Panc1 (cell line): Measurements from ENCODE around the gene CTRB1. TPM values are rescaled to one million over a fixed set of nuclear protein-coding genes. Genes with fewer than 3 reads are reported as not detected.
A peak's percentile ranks its signal among the peaks of the same experiment; 100 is the strongest.
"Not testable (repeated sequence)": the region's sequence is repeated elsewhere in the genome, so short reads cannot be mapped to it uniquely, and the experiment has no call there.

ENCODE experiments used
- ATAC-seq: fragments of 200-7000 bp; cut with Tn5 transposase; 2 replicates; pipeline ENCODE4 v1.9.1; 2020; ENCODE audit warnings: mild to moderate bottlenecking, moderate library complexity
- BruUV-seq: library from RNA; stranded (reverse); fragments of 400-500 nt; replicated peaks from 2 replicates; lab custom pipeline; 2021; lab: Mats Ljungman, UMichigan
- CTCF ChIA-PET: fragments of 300-600 bp; sonication (Branson Sonifier 250); formaldehyde crosslinking; loops from one replicate; lab custom pipeline; 2022; ENCODE audit warnings: antibody characterized with exemption; lab: Charles Lee
- POLR2A ChIA-PET: fragments of 300-600 bp; sonication (Branson Sonifier 250); formaldehyde crosslinking; loops from one replicate; lab custom pipeline; 2022; ENCODE audit warnings: antibody characterized with exemption; lab: Charles Lee
- DNase-seq: peaks from one replicate; pipeline ENCODE4 v3.0.0-alpha.2; 2010; ENCODE audit warnings: low read depth, low spot score
- H3K27ac ChIP-seq: 2 replicates; pipeline ENCODE4 v1.5.1; 2011; ENCODE audit warnings: mild to moderate bottlenecking, low read length, inconsistent platforms
- H3K27me3 ChIP-seq: fragments of 200-500 bp; sonication (Bioruptor generic); 2 replicates; pipeline ENCODE4 v1.6.0; 2014; ENCODE audit warnings: low read length, inconsistent platforms; ENCODE audit not compliant: control insufficient read depth, insufficient read depth
- H3K36me3 ChIP-seq: fragments of 200-500 bp; sonication (Bioruptor generic); 2 replicates; pipeline ENCODE4 v1.5.1; 2014; ENCODE audit warnings: inconsistent platforms, mild to moderate bottlenecking, low read length, moderate library complexity; ENCODE audit not compliant: control insufficient read depth, insufficient read depth
- H3K4me1 ChIP-seq: 2 replicates; pipeline ENCODE4 v1.5.1; 2011; ENCODE audit warnings: inconsistent platforms, mild to moderate bottlenecking, low read length, moderate library complexity; ENCODE audit not compliant: control insufficient read depth, insufficient read depth
- H3K4me3 ChIP-seq, 2 experiments: 2 replicates each; pipeline ENCODE4 v1.5.1; 2011 to 2012; ENCODE audit warnings: low read depth in 2 of 2, low read length in 2 of 2, mild to moderate bottlenecking in 2 of 2, inconsistent platforms in 1 of 2, moderate library complexity in 1 of 2
- H3K9me3 ChIP-seq: fragments of 200-500 bp; sonication (Bioruptor generic); 2 replicates; pipeline ENCODE4 v1.5.1; 2014; ENCODE audit warnings: low read depth, mild to moderate bottlenecking, inconsistent platforms, low read length, moderate library complexity; ENCODE audit not compliant: control insufficient read depth, insufficient read depth
- CTCF ChIP-seq: fragments of 450-650 bp; IDR thresholded peaks from 2 replicates; pipeline ENCODE4 v1.5.1; 2017; ENCODE audit warnings: mild to moderate bottlenecking
- POLR2AphosphoS5 ChIP-seq: IDR thresholded peaks from 2 replicates; pipeline ENCODE4 v1.6.1; 2012; ENCODE audit warnings: mild to moderate bottlenecking, low read depth, low read length, moderate library complexity
- REST ChIP-seq, 2 experiments: IDR thresholded peaks; 2 replicates each; pipeline ENCODE4 v1.6.1; 2011 to 2012; ENCODE audit warnings: low read depth in 2 of 2, control low read depth in 1 of 2, low read length in 1 of 2, mild to moderate bottlenecking in 1 of 2, moderate library complexity in 1 of 2; ENCODE audit not compliant: insufficient read depth in 1 of 2
- SIN3A ChIP-seq: IDR thresholded peaks from 2 replicates; pipeline ENCODE4 v1.6.1; 2012; ENCODE audit warnings: low read depth, mild to moderate bottlenecking, low read length, moderate library complexity, borderline replicate concordance; ENCODE audit not compliant: insufficient read depth
- TCF7L2 ChIP-seq: IDR thresholded peaks from 2 replicates; pipeline ENCODE4 v1.6.1; 2011; ENCODE audit warnings: mild to moderate bottlenecking, low read depth, low read length, inconsistent platforms
- in situ Hi-C: cut with HindIII; loops from 2 replicates; pipeline ENCODE4 v1.10.0; 2016; ENCODE audit warnings: low sequenced_read_pairs, low pct_unique_long_range_greater_than_20kb
- intact Hi-C: fragments of 100-400 bp; cut with micrococcal nuclease; formaldehyde crosslinking; loops from one replicate; pipeline ENCODE4 v1.10.0; 2022; ENCODE audit not compliant: unreplicated experiment
- total RNA-seq: library from RNA; stranded (reverse); gene quantifications from one replicate; pipeline ENCODE4 v1.2.1, GENCODE V29; 2021; ENCODE audit not compliant: unreplicated experiment

The CTRB1 gene
- total RNA-seq, 1 experiment from 2014 or later, result 2.7 TPM

GRCh38 chr16:75266738-75267630, 48.2 kb downstream of the CTRB1 start:
- intact Hi-C loops (no loop called here), in situ Hi-C loops (no loop called here)
- peak overlapping the region; percentile 81 for H3K27ac ChIP-seq
- no peak for ATAC-seq
- no peaks in the 10 kb centered on the region; the same call in 1 of the 2 replicates for H3K36me3 ChIP-seq
- no TSS peak for BruUV-seq
- peak overlapping the region in 1 of 2 experiments; percentile 67; a peak in 2 of 4 replicates for H3K4me3 ChIP-seq
- peaks cover 44% of the 10 kb centered on the region for H3K4me1 ChIP-seq
- POLR2A ChIA-PET, result no interaction called here
- DNase-seq, result no peak
- H3K9me3 ChIP-seq, result no peaks in the 10 kb centered on the region
- no peaks in the 10 kb centered on the region for H3K27me3 ChIP-seq
- CTCF ChIA-PET, result no interaction called here
- TF ChIP-seq SIN3A, result no peak

- Histone ChIP-seq H3K27ac (peak overlapping the region; percentile 77), H3K9me3 (no peaks in the 10 kb centered on the region), H3K27me3 (no peaks in the 10 kb centered on the region), H3K4me3 (peak overlapping the region in 1 of 2 experiments; percentile 5; a peak in 1 of 4 replicates), H3K4me1 (peaks cover 42% of the 10 kb centered on the region), H3K36me3 (no peaks in the 10 kb centered on the region; the same call in 1 of the 2 replicates)
- ChIA-PET POLR2A (no interaction called here), CTCF (no interaction called here)
- no peak for TF ChIP-seq TCF7L2
- TF ChIP-seq CTCF, result no peak
- peak; percentile 43; the same call in 1 of the 2 replicates for TF ChIP-seq POLR2AphosphoS5
- no peak for TF ChIP-seq SIN3A
- no peak for TF ChIP-seq REST (IDR thresholded peaks at IDR 0.05; ENCODE audit: insufficient read depth in 1 of 2, low read depth in 2 of 2, low read length in 1 of 2)
- peak; percentile 76 for ATAC-seq
- intact Hi-C loops, result no loop called here
- no TSS peak for BruUV-seq
- in situ Hi-C loops, result no loop called here
- no peak for DNase-seq
Observed at GRCh38 chr16:75267631-75268264, 49.0 kb downstream of the CTRB1 start.

- POLR2A ChIA-PET, BruUV-seq, H3K4me3 ChIP-seq, CTCF ChIA-PET, H3K36me3 ChIP-seq, in situ Hi-C loops, H3K27me3 ChIP-seq, ATAC-seq, DNase-seq, H3K9me3 ChIP-seq, intact Hi-C loops: not testable (repeated sequence)
- Histone ChIP-seq H3K4me1 (peaks cover 27% of the 10 kb centered on the region), H3K27ac (peak overlapping the region; percentile 34; the same call in 1 of the 2 replicates)
Observed at GRCh38 chr16:75269358-75269757, 50.6 kb downstream of the CTRB1 start.
